SJSA1 (cell line): ENCODE data around the gene TAS2R50. TPM values are rescaled to one million over a fixed set of nuclear protein-coding genes. Genes with fewer than 3 reads are reported as not detected.

Experiments used
- DNase-seq, 2 experiments: peaks; one replicate each; pipeline ENCODE4 v3.0.0-alpha.2; 2015 to 2020; ENCODE audit warnings: low spot score in 2 of 2, low read depth in 1 of 2
- H3K27ac ChIP-seq: fragments of 250-450 bp; sonication (Bioruptor Pico); 2 replicates; pipeline ENCODE4 v1.5.1; 2020; ENCODE audit warnings: mild to moderate bottlenecking, moderate library complexity
- H3K27me3 ChIP-seq: fragments of 250-450 bp; sonication (Bioruptor Pico); replicated peaks from 2 replicates; pipeline ENCODE4 v1.5.1; 2020; ENCODE audit warnings: mild to moderate bottlenecking, moderate library complexity
- H3K36me3 ChIP-seq: fragments of 250-450 bp; sonication (Bioruptor Pico); 2 replicates; pipeline ENCODE4 v1.5.1; 2020; ENCODE audit warnings: mild to moderate bottlenecking
- H3K4me1 ChIP-seq: fragments of 250-450 bp; sonication (Bioruptor Pico); replicated peaks from 2 replicates; pipeline ENCODE4 v1.6.1; 2021; ENCODE audit warnings: mild to moderate bottlenecking
- H3K4me3 ChIP-seq: fragments of 250-450 bp; sonication (Bioruptor Pico); 2 replicates; pipeline ENCODE4 v1.5.1; 2020; ENCODE audit warnings: mild to moderate bottlenecking
- H3K9me3 ChIP-seq: fragments of 250-450 bp; sonication (Bioruptor Pico); replicated peaks from 2 replicates; pipeline ENCODE4 v1.5.1; 2020; ENCODE audit warnings: mild to moderate bottlenecking
- total RNA-seq: library from RNA; depleted of rRNA; stranded (reverse); fragments of >200 nt; shearing (Covaris generic); gene quantifications from 2 replicates; pipeline ENCODE4 v1.2.3, GENCODE V29; 2014

Gene TAS2R50
- total RNA-seq, 1 experiment from 2014 or later: 0.84 TPM

DNA sequence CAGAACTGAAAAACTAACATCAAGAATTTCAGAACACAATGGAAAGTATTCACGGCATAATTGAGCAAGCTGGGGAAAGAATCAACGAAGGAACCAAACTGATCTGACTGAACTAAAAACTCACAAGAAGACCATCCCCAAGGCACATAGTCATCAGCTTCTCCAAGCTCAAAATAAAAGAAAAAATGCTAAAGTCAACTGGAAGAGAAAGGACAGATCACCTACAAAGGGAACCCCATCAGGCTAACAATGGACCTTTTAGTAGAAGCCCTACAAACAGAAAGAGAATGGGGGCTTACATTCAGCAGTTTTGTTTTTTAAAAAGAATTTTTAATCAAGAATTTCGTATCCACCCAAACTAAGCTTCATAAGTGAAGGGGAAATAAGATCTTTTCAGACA, 11.7 kb downstream of the TAS2R50 start:
- peaks cover 3% of the 10 kb centered on the region; the same call in 1 of the 2 replicates for H3K36me3 ChIP-seq
- DNase-seq: no peak
- no peak overlapping the region for H3K4me3 ChIP-seq
- no peaks in the 10 kb centered on the region for H3K27me3 ChIP-seq
- H3K27ac ChIP-seq: no peak overlapping the region
- H3K9me3 ChIP-seq: no peaks in the 10 kb centered on the region
- no peaks in the 10 kb centered on the region for H3K4me1 ChIP-seq

DNA sequence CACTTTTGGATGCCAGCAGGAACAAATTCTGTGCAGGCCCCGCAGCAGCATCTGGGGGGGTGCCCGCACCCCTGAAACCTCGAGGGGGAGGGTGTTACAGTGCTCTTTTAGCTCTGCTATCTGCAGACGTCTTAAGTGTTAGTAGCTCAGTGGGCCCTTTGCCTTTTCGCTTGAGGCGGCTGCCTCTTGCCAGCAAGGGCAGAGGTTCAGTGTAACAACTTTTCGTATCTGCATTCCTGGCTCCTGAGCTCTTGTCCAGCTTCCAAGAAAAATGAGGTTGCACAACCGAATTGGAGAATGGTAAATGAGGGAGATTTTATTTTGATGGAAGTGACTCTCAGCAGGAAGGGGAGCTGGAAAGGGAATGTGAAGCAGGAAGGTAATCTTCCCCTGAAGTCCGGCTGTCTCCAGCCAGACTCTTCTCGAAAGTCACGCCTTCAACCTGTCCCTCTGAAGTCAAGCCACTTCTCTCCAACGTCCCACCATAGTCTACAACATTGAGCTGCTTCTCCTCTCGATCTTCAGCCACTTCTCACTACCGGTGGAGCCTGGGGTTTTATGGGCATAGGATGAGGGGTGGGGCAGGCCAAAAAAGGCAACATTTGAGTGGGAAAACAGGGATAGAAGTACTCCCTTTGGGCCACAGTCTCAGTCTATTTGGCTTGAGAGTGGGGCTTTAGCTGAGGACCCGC, 17.8 kb downstream of the TAS2R50 start:
- peaks cover 3% of the 10 kb centered on the region; the same call in 1 of the 2 replicates for H3K36me3 ChIP-seq
- H3K9me3 ChIP-seq: no peaks in the 10 kb centered on the region
- peaks cover 18% of the 10 kb centered on the region for H3K4me1 ChIP-seq
- no peak overlapping the region for H3K27ac ChIP-seq
- H3K27me3 ChIP-seq: no peaks in the 10 kb centered on the region
- DNase-seq: no peak
- no peak overlapping the region for H3K4me3 ChIP-seq

DNA sequence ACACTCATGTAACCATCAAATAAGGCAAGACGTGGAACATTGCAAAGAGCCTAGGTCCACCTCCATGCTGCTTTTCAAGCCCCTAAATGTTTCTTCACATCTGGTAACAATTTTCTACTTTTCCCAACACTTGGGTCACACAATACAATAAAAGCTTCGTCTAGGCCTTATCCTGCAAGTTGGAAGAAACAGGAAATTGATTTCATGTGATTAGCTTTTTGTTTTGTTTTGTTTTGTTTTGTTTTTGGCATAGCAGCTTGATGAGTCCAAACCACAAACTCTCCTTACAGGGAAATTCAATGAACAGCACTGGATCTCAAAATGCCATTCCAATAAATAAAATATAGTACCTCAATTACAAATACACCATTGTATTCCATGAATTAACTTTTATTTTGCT, 19.3 kb downstream of the TAS2R50 start:
- no peaks in the 10 kb centered on the region for H3K9me3 ChIP-seq
- no peaks in the 10 kb centered on the region for H3K27me3 ChIP-seq
- H3K36me3 ChIP-seq: no peaks in the 10 kb centered on the region; the same call in 1 of the 2 replicates
- peak overlapping the region; percentile 73 for H3K27ac ChIP-seq
- DNase-seq: peak in 1 of 2 experiments; percentile 81
- no peak overlapping the region for H3K4me3 ChIP-seq
- H3K4me1 ChIP-seq: peaks cover 18% of the 10 kb centered on the region

DNA sequence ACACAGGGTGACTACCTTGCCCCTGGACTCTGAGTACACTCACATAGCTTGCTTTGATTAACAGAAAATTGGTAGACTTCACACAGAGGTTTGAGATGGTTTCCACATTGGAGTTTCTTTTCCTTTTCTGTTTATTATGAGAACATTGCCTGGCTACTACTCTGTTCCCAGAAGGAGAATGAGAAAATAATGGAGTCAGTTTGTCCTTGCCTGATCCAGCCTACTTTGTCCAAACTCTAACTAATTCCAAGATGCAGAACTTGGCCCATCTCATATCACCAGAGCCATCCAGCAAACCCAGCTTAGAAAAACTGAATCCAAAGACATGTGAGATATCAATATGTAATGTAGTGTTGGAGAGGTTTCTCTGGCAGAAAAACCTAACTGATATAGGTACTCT, 20.4 kb downstream of the TAS2R50 start:
- peaks cover 18% of the 10 kb centered on the region for H3K4me1 ChIP-seq
- no peaks in the 10 kb centered on the region for H3K9me3 ChIP-seq
- H3K4me3 ChIP-seq: no peak overlapping the region
- H3K27me3 ChIP-seq: no peaks in the 10 kb centered on the region
- H3K27ac ChIP-seq: no peak overlapping the region; the same call in 1 of the 2 replicates
- DNase-seq: no peak
- H3K36me3 ChIP-seq: no peaks in the 10 kb centered on the region; the same call in 1 of the 2 replicates

DNA sequence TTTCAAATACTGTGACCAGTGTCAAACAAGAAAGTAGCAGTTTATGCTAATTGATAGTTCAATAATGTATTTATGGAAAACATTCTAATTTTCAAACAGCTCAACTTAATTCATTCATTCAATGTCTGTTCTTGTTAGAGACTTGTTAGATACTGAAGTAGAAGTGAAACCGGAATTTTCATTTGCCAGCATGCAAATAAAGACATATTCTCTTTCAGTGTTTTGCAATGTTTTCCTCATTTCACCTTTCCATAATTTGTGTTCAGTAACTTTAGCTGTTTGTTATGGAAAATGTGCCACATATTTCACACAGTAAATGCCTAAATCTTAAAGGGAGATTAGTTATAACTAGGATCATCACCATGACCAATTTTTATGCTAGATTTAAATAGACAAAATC, 21.2 kb downstream of the TAS2R50 start:
- H3K36me3 ChIP-seq: no peaks in the 10 kb centered on the region; the same call in 1 of the 2 replicates
- no peak overlapping the region for H3K4me3 ChIP-seq
- H3K27ac ChIP-seq: no peak overlapping the region
- H3K27me3 ChIP-seq: no peaks in the 10 kb centered on the region
- H3K9me3 ChIP-seq: no peaks in the 10 kb centered on the region
- DNase-seq: no peak
- peaks cover 18% of the 10 kb centered on the region for H3K4me1 ChIP-seq

DNA sequence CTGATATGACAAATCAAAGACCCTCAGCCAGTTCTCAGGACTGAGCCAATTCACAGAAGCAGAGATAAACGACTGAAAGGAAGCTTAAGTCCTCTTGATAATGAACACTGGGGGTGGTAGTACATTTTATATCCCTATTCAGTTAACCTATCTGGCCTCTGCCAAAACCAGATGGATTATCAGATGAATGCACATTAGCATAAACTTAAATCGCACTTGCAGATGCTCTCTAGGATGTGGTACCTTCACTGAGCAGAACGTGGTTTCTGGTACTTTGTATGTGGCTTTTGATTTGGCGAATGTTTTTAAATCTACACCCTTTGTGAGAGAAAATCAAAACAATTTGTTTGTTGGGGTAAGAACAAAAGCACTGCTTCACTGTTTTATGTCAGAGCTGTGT, 26.5 kb downstream of the TAS2R50 start:
- no peak for DNase-seq
- Histone ChIP-seq H3K36me3 (no peaks in the 10 kb centered on the region), H3K9me3 (peaks cover 4% of the 10 kb centered on the region; the same call in 1 of the 2 replicates)

DNA sequence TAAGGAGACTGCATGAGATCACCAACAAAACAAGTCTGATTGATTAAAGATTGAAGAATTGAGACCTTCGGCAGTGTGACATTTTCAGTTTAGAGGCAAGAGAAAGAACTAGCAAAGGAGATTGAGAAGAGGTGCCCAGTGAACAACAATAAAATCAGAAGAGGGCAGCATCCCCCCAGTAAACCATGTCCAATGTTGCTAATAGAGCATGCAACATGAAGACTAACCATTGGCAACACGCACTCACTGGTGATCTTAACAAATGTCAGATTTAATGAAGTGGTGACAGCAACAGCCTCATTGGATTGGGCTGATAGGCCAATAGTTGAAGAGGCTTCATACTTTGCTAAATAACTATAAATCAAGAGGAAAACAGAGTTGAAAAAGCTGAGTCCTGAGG, 26.9 kb downstream of the TAS2R50 start:
- no peak for DNase-seq
- Histone ChIP-seq H3K27me3 (no peaks in the 10 kb centered on the region), H3K4me1 (no peaks in the 10 kb centered on the region), H3K9me3 (peaks cover 4% of the 10 kb centered on the region; the same call in 1 of the 2 replicates), H3K27ac (no peak overlapping the region), H3K4me3 (no peak overlapping the region), H3K36me3 (no peaks in the 10 kb centered on the region)

More for the DNA sequence above, 26.5 kb downstream of the TAS2R50 start:
- Histone ChIP-seq H3K27me3 (no peaks in the 10 kb centered on the region), H3K4me1 (no peaks in the 10 kb centered on the region; the same call in 1 of the 2 replicates), H3K4me3 (no peak overlapping the region), H3K27ac (no peak overlapping the region)

DNA sequence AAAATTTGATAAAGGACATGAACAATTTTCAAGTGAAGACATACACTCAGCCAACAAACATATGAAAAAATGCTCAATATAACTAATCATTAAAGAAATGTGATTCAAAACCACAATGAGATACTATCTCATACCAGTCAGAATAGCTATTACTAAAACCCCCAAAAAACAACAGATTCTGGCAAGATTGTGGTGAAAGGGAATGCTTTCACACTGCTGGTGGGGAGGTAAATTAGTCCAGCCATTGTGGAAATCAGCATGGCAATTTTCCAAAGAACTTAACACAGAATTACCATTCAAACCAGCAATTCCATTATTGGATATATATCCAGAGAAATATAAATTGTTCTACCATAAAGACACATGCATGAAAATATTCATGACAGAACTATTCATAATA, 29.0 kb downstream of the TAS2R50 start:
- no peak overlapping the region for H3K27ac ChIP-seq
- H3K4me1 ChIP-seq: no peaks in the 10 kb centered on the region
- peaks cover 4% of the 10 kb centered on the region; the same call in 1 of the 2 replicates for H3K9me3 ChIP-seq
- H3K4me3 ChIP-seq: no peak overlapping the region
- no peaks in the 10 kb centered on the region for H3K27me3 ChIP-seq
- no peaks in the 10 kb centered on the region; the same call in 1 of the 2 replicates for H3K36me3 ChIP-seq
- DNase-seq: no peak

DNA sequence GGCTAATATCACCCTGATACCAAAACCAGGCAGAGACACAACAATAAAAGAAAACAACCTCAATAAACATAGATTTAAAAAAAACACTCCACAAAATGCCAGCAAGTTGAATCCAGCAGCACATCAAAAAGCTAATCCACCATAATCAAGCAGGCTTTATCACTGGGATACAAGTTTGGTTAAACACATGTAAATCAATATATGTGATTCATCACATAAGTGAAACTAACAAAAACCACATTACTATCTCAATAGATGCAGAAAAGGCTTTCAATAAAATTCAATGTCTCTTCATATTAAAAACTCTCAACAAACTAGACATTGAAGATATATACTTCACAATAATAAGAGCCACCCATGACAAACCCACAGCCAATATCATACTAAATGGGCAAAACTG, 30.6 kb downstream of the TAS2R50 start:
- peaks cover 4% of the 10 kb centered on the region; the same call in 1 of the 2 replicates for H3K9me3 ChIP-seq
- no peak overlapping the region for H3K27ac ChIP-seq
- H3K27me3 ChIP-seq: no peaks in the 10 kb centered on the region
- no peak overlapping the region for H3K4me3 ChIP-seq
- no peaks in the 10 kb centered on the region for H3K4me1 ChIP-seq
- H3K36me3 ChIP-seq: no peaks in the 10 kb centered on the region; the same call in 1 of the 2 replicates
- no peak for DNase-seq

DNA sequence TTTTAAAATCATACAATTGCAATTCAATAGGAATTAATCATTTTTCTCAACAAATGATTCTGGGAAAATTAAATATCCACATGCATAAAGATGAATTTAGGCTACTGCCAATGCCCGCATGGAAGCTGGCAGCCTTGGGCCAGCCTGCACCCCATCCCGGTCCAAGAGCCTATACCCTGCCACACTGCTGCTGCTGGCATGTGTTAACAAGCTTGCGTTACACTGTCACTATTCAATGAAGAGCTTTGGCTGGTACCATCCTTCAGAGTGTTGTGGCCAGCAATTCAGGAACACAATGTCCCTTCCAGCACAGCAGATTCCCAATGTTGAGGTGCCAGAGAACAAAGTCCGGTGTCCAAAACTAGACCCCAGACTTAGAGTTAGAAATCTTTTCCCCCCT, 34.1 kb downstream of the TAS2R50 start:
- H3K4me1 ChIP-seq: no peaks in the 10 kb centered on the region
- no peak overlapping the region for H3K4me3 ChIP-seq
- no peaks in the 10 kb centered on the region for H3K27me3 ChIP-seq
- H3K27ac ChIP-seq: no peak overlapping the region
- H3K36me3 ChIP-seq: no peaks in the 10 kb centered on the region; the same call in 1 of the 2 replicates
- peaks cover 4% of the 10 kb centered on the region; the same call in 1 of the 2 replicates for H3K9me3 ChIP-seq
- no peak for DNase-seq

DNA sequence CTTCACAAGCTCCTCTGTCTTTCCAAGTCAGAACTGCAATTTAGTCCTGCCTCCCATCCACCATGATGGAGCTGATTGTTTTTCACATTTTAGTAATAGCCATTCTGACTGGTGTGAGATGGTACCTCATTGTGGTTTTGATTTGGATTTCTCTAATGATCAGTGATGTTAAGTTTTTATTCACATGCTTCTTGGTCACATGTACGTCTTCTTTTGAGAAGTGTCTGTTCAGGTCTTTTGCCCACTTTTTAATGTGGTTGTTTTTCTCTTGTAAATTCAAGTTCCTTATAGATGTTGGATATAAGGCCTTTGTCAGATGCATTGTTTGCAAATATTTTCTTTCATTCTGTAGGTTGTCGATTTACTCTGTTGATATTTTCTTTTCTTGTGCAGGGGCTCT, 43.5 kb downstream of the TAS2R50 start:
- H3K4me3 ChIP-seq: no peak overlapping the region
- peaks cover 4% of the 10 kb centered on the region; the same call in 1 of the 2 replicates for H3K4me1 ChIP-seq
- no peaks in the 10 kb centered on the region for H3K36me3 ChIP-seq
- DNase-seq: no peak
- no peak overlapping the region for H3K27ac ChIP-seq
- H3K9me3 ChIP-seq: no peaks in the 10 kb centered on the region
- H3K27me3 ChIP-seq: no peaks in the 10 kb centered on the region

DNA sequence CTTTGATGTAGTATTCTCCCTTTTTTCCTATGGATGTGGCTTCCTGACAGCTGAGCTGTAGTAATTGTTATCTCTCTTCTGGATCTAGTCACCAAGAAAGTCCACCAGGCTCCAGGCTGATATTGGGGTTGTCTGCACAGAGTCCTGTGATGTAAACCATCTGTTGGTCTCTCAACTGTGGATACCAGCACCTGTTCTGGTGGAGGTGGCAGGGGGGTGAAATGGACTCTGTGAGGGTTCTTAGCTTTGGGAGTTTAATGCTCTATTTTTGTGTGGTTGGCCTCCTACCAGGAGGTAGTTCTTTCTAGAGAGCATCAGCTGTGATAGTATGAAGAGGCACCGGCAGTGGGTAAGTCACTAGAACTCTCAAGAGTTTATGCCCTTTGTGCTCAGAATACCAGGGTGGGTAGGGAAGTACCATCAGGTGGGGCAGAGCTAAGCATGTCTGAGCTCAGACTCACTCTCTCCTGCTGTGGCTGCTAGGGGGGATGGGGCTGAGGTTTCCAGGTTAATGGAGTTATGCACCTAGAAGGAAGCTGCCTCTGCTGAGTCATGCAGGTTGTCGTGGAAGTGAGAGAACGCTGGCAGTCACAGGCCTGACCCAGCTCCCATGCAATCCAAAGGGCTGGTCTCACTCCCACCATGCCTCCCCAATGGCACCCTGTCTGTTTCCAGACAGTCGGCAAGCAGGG, 44.6 kb downstream of the TAS2R50 start:
- Histone ChIP-seq H3K27me3 (no peaks in the 10 kb centered on the region), H3K36me3 (no peaks in the 10 kb centered on the region), H3K4me1 (peaks cover 4% of the 10 kb centered on the region; the same call in 1 of the 2 replicates), H3K27ac (no peak overlapping the region), H3K9me3 (no peaks in the 10 kb centered on the region), H3K4me3 (no peak overlapping the region)
- no peak for DNase-seq

DNA sequence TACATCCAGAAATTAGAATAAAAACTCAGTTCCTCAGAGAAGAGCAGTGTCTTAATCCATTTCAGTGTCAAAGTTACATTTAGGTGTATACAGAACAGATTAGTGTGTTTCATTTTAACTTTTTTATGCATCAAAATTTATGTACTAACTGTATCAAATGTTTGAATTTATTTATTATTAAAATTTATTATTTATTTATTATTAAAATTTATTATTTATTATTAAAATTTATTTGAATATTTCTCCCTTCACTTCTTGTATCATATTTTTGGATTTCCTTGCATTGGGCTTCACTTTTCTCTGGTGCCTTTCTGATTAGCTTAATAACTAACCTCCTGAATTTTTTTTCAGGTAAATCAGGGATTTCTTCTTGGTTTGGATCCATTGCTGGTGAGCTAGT, 45.3 kb downstream of the TAS2R50 start:
- Histone ChIP-seq H3K9me3 (no peaks in the 10 kb centered on the region), H3K27ac (no peak overlapping the region), H3K27me3 (no peaks in the 10 kb centered on the region), H3K4me1 (peaks cover 4% of the 10 kb centered on the region; the same call in 1 of the 2 replicates), H3K4me3 (no peak overlapping the region), H3K36me3 (no peaks in the 10 kb centered on the region)
- no peak for DNase-seq

DNA sequence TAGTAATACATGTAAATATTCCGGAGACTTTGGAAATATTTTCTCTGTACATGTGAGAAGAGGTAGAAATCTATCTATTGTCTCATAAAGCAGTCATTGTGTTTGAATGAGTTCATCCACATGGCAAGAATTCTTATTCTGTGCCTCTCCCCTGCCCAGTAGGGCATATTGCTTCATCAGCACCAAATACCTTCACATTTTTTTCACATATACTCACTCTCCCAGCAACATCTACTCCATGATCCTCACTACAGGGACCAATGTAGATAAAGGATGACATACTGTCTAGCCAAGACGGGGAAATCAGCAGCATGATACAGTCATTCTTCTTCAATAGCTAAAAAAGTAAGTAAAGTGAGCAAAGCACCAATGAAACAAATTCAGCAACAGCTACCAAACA, 46.3 kb downstream of the TAS2R50 start:
- no peak overlapping the region for H3K4me3 ChIP-seq
- no peak overlapping the region for H3K27ac ChIP-seq
- no peaks in the 10 kb centered on the region for H3K9me3 ChIP-seq
- H3K4me1 ChIP-seq: peaks cover 4% of the 10 kb centered on the region; the same call in 1 of the 2 replicates
- H3K36me3 ChIP-seq: no peaks in the 10 kb centered on the region
- no peaks in the 10 kb centered on the region for H3K27me3 ChIP-seq
- DNase-seq: peak in 1 of 2 experiments; percentile 27
